GM19238 (cell line): ENCODE data around the gene UIMC1.
"Not testable (repeated sequence)": the region's sequence is repeated elsewhere in the genome, so short reads cannot be mapped to it uniquely, and the experiment has no call there.

Experiments
- DNase-seq: peaks from one replicate; pipeline ENCODE4 v3.0.0; 2011; ENCODE audit warnings: low spot score; ENCODE audit not compliant: insufficient read length

UIMC1 gene

DNA sequence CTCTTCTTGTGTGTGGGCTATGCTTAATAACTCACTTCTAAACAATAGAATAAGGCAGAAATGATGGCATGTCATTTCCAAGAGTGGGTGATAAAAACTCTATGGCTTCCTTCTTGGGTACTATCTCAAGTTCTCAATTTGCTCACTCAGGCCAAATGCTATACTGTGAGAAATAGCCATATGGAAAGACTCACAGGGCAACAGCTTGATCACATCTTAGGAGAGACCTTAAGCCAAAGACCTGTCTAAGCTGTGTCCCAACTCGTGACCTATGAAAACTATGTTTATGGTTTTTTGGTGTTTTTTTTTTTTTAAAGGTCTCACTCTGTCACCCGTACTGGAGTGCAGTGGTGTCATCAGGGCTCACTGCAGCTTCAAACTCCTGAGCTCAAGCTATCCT is 2.1 kb upstream of the UIMC1 start:
- no peak for DNase-seq

DNA sequence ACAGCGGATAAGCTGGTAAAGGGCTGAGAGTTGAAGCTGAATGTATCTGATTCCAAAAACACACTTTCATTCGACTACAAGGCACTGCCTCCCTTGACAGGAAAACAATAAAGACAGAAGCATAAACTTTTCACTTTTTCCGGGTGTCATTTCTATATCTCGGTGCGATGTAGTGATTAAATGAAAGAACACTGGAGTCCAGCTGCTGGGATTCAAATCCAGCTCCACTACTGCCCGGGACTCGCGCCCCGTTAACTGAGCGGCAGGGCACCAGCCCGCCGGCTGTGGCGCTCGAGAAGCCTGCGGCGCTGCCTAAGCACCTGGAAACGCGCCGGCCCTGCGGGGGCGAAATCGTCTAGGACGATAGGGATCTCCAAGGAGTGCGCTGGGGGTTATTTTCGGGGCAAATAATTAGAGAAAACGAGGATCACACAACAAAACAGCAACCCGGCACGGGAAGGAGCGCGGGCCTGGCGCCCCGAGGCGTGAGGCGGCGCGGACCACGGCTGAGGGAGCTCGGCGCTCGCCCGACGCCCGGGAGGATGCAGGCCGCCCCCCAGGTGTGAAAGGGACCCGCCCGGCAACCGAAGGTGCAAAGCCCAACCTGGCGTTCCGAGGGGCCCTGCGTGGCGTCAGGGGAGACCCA is 837 bp downstream of the UIMC1 start:
- DNase-seq, result peak; percentile 33

GRCh38 chr5:177004961-177005360 is 1.6 kb downstream of the UIMC1 start:
- no peak for DNase-seq

DNA sequence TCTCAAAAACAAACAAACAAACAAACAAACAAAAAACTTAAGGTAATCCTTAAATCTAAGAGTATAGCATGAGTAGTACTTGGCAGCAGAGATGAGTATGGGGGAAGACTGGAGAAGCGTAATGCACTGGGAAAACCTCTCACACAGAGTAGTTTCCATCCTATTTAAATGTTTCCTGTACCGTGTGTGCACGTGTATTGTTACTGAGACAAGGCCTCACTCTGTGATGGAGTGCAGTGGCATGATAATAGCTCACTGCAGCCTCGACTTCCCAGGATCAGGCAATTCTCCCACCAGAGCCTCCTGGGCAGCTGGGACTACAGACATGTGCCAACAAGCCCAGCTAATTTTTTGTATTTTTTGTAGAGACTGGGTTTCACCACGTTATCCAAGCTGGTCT is 2.9 kb downstream of the UIMC1 start:
- no peak for DNase-seq

DNA sequence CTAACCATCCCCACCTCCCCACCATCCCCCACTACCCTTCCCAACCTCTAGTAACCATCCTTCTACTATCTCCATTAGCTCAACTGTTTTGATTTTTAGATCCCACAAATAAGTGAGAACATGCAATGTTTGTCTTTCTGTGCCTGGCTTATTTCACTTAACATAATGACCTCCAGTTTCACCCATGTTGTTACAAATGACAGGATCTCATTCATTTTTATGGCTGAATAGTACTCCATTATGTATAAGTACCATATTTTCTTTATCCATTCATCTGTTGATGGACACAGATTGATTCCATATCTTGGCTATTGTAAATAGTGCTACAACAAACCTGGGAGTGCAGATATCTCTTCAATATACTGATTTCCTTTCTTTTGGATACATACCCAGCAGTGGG is 7.1 kb downstream of the UIMC1 start:
- not testable (repeated sequence) for DNase-seq

GRCh38 chr5:176998828-176999227 is 7.8 kb downstream of the UIMC1 start:
- no peak for DNase-seq

DNA sequence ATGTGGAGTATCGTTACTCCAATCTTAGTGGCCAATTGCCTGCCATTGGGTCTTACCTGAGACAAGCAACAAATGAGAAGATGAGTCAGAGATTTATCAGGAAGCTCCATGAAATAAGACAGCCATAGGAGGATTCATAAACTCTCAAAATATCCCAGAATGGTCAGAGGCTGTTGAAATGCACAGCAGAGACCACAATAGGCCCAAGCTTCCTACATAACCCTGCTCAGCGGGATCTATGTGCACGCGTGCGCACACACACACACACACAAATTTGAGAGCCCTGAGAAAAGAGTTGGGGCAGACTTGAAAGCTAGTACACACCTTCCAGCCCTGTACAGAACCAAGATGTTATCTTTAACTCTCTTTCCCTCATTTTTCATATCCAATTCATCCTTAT is 9.8 kb downstream of the UIMC1 start:
- DNase-seq, result no peak

- no peak for DNase-seq
These were observed 10.4 kb downstream of the UIMC1 start for GRCh38 chr5:176995896-176996767.

DNA sequence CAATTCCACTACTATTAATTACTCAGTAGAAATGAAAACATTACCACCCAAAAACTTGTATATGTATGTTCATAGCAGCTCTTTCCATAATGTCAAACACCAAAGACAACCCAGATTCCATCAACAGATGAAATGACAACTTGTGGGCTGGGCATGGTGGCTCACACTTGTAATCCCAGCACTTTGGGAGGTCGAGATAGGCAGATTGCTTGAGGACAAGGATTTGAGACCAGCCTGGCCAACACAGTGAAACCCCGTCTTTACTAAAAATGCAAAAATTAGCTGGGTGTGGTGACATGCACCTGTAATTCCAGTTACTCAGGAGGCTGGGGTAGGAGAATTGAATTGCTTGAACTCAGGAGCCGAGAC is 11.5 kb downstream of the UIMC1 start:
- DNase-seq, result no peak

DNA sequence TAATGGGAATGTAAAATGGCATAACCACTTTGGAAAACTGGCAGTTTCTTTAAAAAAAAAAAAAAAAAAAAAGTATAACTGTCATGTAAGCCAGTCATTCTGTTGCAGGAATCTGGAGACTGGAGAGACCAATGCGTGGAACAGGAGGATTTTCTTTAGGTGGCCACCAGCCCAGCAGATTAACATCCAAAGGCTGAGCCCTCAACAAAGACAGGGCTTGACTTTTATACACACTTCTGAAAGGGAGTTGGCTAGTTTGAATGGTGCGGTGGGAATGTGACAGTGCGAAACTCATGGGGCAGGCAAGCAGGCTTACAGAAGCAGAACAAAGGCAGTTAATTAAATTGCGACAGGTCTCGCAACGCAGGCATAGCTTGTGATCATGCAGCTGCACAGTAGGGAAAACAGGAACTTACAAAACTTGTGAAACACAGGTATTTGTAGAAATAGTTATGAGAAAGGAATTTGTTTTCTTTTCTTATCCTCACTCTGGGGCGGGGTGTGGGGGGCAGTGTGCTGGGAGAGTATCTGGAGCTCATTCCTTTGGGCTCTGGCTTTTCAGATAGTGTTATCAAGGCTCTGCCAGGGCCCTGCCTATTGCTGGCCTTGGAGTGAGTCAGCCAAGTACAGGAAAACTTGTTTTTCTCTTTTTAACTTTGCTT is 12.0 kb downstream of the UIMC1 start:
- no peak for DNase-seq

GRCh38 chr5:176993081-176993480 is 13.5 kb downstream of the UIMC1 start:
- DNase-seq, result not testable (repeated sequence)

- no peak for DNase-seq
These were observed 19.0 kb downstream of the UIMC1 start for GRCh38 chr5:176987583-176987982.

- no peak for DNase-seq
These were observed 20.3 kb downstream of the UIMC1 start for GRCh38 chr5:176986280-176986679.

DNA sequence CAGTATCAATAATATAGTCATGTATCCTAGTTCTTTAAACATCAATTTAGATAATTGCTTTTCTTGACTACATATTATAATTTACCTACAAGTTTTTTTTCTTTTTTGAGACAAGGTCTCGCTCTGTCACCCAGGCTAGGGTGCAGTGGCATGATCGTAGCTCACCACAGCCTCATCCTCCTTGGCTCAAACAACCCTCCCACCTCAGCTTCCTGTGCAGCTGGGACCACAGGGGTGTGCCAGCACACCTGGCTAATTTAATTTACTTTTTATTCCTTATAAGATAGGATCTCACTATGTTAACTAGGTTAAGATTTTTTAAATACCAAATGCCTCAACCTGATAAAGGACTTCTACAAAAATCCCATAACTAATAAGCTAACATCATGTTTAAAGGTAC is 21.1 kb downstream of the UIMC1 start:
- no peak for DNase-seq

DNA sequence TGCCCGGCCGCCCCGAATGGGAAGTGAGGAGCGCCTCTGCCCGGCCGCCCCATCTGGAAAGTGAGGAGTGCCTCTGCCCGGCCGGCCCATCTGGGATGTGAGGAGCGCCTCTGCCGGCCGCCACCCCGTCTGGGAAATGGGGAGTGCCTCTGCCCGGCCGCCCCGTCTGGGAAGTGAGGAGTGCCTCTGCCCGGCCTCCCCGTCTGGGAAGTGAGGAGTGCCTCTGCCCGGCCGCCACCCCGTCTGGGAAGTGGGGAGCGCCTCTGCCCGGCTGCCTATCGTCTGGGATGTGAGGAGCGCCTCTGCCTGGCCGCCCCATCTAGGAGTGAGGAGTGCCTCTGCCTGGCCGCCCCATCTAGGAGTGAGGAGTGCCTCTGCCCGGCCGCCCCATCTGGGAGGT is 22.4 kb downstream of the UIMC1 start:
- DNase-seq, result not testable (repeated sequence)

DNA sequence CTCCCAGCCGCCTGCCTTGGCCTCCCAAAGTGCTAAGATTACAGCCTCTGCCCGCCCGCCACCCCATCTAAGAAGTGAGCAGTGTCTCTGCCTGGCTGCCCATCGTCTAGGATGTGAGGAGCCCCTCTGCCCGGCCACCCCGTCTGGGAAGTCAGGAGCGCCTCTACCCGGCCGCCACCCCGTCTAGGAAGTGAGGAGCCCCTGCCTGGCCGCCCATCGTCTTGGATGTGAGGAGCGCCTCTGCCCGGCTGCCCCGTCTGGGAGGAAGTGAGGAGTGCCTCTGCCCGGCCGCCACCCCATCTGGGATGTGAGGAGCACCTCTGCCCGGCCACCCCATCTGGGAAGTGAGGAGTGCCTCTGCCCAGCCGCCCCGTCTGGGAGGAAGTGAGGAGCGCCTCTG is 23.0 kb downstream of the UIMC1 start:
- not testable (repeated sequence) for DNase-seq

DNA sequence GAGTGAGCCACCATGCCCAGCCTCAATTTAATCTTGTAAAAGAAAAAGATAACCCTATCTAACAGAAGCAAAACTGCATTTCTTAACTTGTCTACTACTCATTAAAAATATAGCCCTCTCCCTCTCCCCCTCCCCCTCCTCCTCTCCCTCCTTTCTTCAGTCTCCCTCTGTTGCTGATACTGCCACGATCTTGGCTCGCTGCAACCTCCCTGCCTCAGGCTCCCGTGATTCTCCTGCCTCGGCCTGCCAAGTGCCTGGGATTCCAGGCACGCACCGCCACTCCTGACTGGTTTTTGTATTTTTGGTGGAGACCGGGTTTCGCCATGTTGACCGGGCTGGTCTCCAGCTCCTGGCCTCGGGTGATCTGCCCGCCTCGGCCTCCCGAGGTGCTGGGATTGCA is 23.5 kb downstream of the UIMC1 start:
- not testable (repeated sequence) for DNase-seq

DNA sequence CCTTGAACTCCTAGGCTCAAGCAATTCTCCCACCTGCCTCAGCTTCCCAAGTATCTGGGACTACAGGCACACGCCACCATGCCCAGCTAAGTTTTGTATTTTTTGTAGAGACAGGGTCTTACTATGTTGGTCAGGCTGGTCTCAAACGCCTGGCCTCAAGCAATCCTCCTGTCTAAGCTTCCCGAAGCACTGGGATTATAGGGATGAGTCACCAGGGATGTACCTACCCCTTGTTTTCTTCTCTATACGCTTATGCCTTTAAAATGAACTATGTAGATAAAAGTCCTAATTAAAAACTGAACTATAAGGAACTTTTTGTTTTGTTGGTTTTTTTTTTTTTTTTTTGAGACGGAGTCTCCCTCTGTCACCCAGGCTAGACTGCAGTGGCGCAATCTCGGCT is 25.8 kb downstream of the UIMC1 start:
- DNase-seq, result no peak

DNA sequence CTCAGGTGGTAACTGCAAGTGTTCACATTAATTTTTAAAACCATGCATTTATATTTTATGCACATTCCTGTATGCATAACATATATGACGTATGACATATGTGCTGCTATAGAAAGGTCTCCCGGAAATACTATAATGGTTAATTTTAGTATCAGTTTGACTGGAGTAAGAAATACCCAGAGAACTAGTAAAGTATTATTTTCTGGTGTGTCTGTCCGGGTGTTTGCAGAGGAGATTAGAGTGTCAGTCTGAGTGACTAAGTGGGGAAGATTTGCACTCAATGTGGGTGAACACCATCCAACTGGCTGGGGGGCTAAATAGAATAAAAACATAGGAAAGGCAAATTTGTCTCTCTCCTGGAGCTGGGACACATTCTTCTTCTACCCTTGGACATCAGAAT is 26.9 kb downstream of the UIMC1 start:
- DNase-seq, result no peak

GRCh38 chr5:176965633-176966032 is 40.9 kb downstream of the UIMC1 start:
- DNase-seq, result no peak

DNA sequence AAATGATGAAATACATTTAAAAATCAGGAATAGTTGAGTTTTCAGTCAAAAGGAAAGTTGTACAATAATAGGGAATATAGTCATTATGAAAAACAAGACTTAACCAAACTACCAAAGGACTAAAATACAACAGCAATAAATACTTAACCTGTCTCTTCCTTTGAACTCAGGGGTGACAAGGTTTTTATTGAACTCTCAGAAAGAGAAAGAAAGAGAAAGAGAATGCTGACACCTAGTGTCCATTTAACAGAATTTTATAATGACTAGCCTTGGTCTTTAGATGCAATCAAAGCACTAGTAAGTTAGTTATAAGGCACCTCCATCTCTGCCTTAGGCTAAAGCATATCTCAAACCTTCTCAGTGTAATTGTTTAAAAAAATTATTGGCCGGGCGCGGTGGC is 47.5 kb downstream of the UIMC1 start:
- peak; percentile 8 for DNase-seq

GRCh38 chr5:176956756-176957155 is 49.8 kb downstream of the UIMC1 start:
- DNase-seq, result no peak
